ENCODE results near the gene ATP6V0D1.

The ATP6V0D1 gene

DNA sequence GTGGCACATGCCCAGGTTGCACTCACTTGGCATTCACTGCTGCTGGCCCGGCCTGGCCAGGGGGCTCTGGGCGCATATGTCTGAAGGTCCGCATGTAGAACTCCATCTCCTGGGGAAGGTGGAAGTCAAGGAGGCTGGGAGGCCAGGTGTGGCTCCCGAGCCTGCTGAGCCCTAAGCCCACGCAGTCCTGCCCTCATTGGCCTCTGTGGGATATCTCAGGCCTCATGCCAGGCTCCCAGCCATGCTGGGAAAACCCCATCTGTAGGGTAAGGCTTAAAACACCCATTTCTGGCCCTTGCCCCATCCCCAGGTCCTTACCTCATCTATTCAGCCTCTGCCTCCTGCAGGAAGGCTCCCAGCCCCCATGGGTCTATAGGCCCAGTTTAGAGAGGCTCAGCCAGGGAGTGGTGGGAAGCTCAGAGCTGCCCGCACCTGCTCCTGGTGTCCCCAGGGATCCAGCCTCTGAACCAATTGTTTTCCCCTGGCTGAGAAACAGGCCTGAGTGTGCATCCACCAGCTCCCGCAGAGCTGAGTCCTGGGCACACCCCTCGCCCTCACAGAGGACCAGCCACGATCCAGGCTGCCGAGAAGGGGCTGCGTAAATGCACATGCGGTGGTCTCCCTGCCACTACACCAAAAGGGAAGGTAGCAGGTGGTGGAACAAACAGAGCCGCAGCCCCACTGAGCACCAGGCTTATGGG lies 85.3 kb downstream of the ATP6V0D1 start:
- DNase-seq (ENCODE audit: insufficient read length, low spot score): no peak
- no peak for FAIRE-seq

DNA sequence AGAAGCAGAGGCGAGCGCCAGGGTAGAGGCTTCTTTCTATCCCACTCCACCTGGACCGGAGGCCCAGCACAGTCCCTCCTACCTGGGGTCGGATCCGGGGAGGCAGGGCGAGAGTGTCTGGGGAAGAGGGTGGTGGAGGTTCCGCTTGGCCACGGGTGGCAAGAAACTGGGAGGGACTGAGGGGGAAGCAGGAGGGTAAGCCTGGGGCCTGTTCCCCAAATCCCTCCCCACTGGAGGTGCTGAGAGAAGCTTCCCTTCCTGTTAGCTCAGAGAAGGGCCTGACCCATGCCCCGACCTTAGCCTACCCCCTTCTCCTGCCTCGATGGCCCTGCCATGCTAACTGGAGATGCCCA lies 85.9 kb downstream of the ATP6V0D1 start:
- no peak for FAIRE-seq
- DNase-seq (ENCODE audit: insufficient read length, low spot score): no peak

DNA sequence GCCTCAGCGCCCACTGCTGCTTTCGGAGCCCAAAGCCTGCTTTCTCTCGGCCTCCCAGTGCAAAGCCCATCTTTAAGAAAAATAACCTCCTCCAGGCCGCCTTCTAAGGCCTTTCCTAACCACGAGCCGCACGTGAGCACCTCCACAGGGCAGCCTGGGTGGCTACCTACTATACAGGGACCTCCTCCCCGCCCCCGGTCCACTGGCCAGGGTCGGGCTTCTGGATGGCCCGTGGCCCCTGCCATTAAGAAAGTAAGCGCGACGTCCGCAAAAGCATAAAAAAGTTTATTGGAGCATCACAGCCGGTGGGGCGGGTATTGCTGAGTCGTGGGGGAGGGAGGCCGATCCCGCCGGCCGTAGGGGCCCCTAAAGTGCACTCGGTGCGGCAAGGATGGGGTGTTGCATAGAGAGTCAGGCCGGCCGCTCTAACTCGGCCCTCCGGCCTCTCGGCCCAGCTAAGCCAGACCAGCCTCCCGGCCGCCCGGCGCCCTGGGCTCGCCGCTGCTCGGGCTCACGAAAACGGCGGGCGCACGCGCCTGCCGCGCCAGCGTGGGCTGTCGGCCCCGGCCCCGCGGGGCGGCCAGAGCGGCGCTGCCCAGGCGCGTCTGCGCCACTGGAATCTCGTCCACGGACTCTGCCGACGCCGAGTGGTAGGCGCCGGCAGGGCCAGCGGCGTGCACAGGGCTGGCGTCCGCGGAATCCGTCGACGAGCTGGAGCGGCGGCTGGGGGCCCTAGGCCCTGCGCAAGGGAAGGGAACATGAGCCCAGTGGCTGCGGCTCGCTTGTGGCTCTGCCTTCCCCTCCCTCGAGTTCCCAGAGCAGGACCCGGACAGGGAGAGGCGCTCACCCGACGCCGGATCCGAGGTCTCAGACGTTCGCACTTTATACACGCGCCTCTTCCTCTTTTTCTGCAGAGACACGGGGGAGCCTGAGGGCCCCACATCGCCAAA lies 86.5 kb downstream of the ATP6V0D1 start:
- DNase-seq (ENCODE audit: insufficient read length, low spot score): no peak
- FAIRE-seq: no peak

DNA sequence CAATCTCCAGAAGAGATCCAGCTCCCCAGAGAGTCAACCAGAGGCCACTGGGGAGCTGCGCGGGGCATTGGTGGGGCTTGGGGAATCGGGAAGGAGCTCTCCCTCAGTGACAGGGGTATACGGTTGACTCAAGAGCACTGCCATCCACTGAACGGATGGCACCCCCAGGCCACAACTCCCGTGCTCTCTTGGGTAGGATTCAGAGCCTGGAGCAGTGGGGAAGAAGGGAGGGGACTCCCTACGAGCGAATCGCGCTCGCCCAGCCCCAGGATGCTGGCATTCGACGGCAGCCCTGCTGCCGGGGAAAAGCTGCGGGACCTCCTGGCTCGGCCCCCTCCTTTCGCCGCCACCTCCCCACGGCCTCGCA lies 87.2 kb downstream of the ATP6V0D1 start:
- FAIRE-seq: no peak

DNA sequence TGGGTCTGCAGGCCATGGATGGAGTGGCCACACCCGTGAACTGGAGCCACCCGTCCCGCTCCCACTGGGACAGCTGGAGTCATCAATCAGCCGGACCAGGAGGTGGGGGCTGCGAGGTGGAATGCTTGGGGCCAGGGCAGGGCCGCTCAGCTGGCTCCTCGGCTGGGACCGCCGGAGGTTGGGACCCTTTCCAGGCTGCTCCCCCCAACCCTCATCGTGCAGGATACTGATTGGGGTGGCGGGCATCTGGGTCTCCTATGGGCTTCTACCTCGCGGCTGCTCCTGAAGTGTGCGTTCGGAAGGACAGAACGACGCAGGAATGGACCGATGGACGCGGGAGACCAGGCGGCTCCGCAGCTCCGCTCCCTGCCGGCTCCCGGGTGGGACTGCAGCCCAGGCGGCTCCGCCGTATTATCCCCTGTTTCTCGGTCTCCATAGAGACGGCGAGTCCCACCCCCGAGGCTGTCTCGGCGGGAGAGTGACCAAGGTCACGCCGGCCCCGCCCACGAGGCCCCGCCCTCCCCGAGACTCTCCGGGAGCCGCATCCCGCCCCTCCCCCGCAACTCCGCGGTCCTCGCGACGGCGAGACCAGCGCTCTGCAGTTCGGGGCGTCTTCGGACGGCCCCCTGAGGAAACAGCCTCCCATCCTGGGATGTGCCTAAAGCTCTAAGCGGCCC lies 87.7 kb downstream of the ATP6V0D1 start, which contains the start of gene TPPP3:
Gene TPPP3, minus strand, starts transcription at position 388 of the 677 bp plus-strand sequence. CDS start 2,387 bp downstream, outside the sequence.
- DNase-seq (ENCODE audit: insufficient read length, low spot score) (peak; percentile 63), FAIRE-seq (no peak)

More for the DNA sequence above, 87.2 kb downstream of the ATP6V0D1 start:
- DNase-seq (ENCODE audit: insufficient read length, low spot score): no peak

DNA sequence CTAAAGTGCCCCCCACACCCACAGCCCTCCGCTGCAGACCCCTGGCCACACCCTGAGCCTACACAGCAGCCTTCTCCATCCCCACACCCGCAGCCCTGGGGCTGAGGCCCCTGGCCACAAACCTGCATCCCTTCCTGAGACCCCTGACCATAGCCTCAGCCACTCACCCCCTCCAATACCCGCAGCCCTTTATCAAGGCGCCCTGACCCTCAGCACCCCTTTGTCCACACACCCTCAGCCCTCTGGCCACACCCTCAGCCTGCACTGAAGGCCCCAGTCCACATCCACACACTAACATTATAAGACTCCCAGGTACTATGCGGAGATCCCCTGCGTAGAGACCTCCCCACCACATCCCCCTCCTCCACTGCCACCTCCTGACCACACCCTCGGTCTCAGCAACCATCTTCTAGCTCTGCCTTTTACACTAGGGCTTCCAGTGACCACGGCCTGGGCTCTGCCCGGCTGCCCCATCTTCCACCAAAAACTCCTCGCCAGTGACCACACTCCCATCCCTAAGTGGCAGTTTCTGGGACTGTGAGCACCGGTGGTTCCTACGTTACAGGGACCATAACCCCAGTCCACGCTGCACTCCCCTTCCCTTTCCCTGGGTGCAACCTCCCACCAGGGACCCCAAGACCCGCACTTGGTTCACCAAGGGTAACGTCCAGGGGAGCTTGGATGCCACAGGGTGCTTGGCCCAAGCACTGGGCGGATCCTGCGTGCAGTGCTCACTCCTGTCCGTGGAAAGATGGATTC lies 88.5 kb downstream of the ATP6V0D1 start:
- DNase-seq (ENCODE audit: insufficient read length, low spot score) (no peak), FAIRE-seq (no peak)

DNA sequence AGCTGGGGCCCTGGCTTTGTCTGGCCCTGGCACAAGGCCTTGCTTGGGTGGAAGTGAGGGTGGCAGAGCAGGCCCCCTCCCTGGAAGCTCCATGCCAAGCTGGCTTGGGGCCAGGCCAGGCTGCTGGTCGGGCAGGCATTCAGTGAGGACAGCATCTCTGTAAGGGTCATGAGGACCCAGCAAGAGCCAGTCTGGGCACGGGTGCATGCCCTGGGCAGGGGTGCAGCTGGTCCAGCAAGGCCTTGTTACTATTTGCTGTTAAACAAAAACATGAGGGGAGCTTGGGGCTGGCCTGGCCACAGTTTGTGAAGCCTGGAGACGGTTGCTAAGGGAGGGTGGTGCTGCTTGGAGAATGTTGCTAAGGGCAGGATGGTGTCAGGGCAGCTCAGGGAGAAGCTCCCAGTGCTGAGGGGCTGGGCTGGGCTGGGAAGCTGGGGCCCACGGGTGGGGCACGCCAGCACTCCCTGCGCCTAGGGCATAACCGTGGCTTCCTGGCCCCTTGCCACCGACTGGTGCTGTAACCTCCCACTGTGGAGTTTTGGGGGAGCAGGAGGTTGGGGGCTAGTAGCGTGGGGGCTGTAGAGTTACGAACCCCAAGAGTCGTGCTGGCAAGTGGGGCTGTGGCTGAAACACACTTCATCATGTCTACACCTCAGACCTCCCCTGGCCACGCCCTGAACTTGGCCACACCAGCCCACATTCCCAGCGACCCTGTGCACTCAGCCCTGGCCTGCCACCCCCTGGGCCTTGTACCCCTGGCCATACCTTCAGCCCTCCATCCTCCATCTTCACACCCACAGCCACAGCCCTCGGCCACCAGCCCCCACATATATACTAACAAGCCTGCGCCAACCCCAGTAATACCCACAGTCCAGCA lies 89.3 kb downstream of the ATP6V0D1 start:
- no peak for DNase-seq (ENCODE audit: insufficient read length, low spot score)
- FAIRE-seq: no peak

DNA sequence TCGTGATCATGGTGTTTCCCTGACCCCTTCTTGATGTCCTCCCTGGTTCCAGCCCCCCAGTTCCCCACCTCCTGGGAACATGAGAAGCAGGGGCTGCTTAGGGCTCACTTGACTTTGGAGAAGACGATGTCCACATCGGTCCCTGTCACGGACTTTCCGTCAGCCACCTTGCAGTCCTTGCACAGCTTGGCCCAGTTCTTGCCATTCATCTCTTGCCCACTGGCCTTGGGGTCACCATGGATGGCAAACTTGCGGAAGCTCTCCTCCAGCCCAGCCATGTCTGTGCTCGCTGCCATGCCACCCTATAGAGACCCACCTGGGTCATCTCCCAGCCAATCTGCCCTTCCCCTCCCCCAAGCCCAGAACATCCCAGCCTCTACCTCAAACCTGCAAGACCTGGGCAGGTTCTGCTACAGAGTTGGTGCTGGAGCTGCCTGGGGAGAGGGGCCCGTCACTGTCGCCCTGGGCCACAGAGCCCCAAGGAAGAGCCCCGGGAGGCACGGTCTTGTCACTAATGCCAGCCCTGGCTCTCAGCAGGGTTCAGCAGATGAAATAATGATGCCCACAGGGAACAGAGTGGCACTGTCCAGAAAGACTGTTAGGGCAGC lies 90.0 kb downstream of the ATP6V0D1 start:
- FAIRE-seq (no peak), DNase-seq (ENCODE audit: insufficient read length, low spot score) (no peak)

DNA sequence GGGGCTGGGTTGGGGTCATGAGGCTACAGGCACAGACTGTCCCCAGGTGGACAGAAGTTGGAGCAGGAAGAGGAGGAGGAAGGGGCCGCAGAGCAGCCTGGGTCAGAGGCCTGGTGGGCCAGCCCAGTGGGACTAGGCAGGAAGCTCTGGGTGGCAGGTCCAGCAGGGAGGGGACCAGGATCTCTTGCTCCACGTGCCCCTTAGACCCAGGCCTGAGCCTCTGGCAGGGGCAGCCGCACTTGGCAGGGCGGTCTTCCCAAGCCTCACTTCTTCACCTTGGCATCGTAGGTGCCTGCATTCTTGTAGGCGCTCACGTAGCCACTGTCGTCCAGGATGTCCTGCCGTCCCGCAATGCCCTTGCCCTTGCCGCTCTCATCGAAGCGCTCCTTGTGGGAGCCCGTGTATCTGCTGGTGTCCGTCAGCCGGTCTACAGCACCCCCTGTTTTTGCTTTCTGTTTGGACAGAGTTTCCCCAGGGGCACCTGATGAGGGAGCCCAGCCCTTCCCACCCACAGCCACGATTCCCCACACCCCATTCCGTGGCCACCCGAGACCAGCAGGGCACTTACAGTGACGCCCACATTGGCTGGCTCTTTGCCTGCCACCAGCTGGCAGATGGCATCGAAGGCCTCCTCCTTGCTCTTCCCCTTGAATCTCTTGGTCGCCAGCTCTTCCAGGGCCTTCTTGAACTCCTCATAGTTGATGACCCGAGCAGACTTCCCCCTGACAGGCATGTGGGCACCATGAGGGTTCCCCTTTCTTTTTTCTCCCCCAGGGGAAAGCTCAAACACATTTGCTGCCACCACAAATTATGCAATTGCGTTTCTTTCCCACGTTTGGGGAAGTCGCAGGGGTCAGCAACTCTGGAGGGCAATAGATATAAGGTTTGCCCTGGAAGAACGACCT lies 90.8 kb downstream of the ATP6V0D1 start:
- DNase-seq (ENCODE audit: insufficient read length, low spot score) (no peak), FAIRE-seq (no peak)

DNA sequence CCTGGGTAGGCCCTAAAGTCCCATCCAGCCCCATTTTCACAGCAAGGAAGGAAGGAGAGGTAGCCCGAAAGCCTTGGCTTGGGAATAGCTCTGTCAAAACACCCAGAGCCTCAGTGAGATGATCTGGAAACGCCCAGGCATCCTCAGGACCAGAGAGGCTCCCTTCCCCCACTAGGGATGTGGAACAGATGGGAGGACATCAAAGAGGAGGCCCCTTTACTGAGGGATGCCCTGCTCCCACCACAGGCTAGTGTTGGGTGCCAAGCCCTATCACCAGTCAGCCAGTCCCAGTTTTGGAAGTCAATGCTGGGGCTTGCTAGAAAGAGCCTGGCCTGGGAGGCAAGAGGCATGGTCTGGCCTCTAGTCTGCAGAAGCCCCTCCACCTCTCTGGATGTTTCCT lies 92.4 kb downstream of the ATP6V0D1 start:
- FAIRE-seq (no peak), DNase-seq (ENCODE audit: insufficient read length, low spot score) (no peak)

DNA sequence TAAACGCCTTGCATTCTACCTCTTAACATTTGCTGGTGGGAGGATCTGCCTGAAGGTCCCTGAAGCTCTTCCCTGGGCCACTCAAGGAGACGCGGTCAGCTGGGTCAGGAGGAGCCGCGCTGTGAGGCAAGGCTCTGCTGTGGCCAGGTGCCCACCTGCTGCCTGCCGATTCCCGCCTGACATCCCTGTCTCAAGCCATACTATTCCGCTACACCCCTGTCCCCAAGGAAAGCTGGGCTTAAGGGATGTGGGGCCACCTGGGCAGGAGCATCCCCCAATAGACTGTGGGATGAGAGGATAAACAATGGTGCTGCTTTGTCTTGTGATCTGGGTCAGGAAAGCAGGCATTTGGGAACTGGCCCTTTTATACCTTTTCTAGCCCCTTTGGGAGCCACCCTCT lies 92.8 kb downstream of the ATP6V0D1 start:
- FAIRE-seq: no peak
- DNase-seq (ENCODE audit: insufficient read length, low spot score): no peak

All from GM19239 (cell line).